GM12872 (cell line): ENCODE measurements around the gene NIF3L1.

ENCODE experiments used
- TF ChIP-seq, protein P1 (sequence below): IDR thresholded peaks from 3 replicates; pipeline ENCODE4 v1.5.1; 2011; ENCODE audit warnings: low read depth, mild to moderate bottlenecking, low read length, moderate library complexity; ENCODE audit not compliant: insufficient read depth

The NIF3L1 gene

DNA sequence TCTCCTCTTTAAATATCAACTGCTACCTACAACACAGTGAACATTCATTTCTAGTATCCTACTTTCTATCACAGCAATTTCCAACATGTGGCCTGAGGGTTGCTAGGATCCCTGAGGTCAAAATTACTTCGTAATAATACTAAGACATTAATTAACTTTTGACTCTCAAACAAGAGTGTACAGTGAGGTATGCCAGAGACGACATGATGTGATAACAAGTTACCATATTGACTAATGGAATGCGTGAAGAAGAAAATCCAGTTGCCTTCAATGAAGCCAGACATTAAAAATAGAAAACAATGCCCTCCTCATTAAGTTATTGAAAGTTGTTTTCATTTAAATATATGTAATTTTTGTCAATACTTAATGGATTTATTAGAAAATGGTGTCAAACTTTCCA is 61.2 kb downstream of the NIF3L1 start:
- TF ChIP-seq, protein P1, sequence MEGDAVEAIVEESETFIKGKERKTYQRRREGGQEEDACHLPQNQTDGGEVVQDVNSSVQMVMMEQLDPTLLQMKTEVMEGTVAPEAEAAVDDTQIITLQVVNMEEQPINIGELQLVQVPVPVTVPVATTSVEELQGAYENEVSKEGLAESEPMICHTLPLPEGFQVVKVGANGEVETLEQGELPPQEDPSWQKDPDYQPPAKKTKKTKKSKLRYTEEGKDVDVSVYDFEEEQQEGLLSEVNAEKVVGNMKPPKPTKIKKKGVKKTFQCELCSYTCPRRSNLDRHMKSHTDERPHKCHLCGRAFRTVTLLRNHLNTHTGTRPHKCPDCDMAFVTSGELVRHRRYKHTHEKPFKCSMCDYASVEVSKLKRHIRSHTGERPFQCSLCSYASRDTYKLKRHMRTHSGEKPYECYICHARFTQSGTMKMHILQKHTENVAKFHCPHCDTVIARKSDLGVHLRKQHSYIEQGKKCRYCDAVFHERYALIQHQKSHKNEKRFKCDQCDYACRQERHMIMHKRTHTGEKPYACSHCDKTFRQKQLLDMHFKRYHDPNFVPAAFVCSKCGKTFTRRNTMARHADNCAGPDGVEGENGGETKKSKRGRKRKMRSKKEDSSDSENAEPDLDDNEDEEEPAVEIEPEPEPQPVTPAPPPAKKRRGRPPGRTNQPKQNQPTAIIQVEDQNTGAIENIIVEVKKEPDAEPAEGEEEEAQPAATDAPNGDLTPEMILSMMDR: no peak
